ENCODE data around the gene CXCR3. TPM values are rescaled to one million over a fixed set of nuclear protein-coding genes. Genes with fewer than 3 reads are reported as not detected.

Gene CXCR3
- total RNA-seq, 4 donors from 2014 or later: 4.4 to 9.2 (median 8.4) TPM; not detected in 1

- Histone ChIP-seq H3K4me1 (no peaks in the 10 kb centered on the region), H3K9me3 (no peaks in the 10 kb centered on the region), H3K27ac (no peak overlapping the region), H3K36me3 (peaks cover 0 to 4% (median 0%) of the 10 kb centered on the region in 3 donors), H3K27me3 (no peaks in the 10 kb centered on the region), H3K4me3 (no peak overlapping the region)
- TF ChIP-seq POLR2A (IDR thresholded peaks at IDR 0.05): no peak
- no peak for TF ChIP-seq CTCF (IDR thresholded peaks at IDR 0.05)
- no peak for DNase-seq
Observed at GRCh38 chrX:71581210-71581609, 37.1 kb downstream of the CXCR3 start.

GRCh38 chrX:71579990-71580380 is 38.3 kb downstream of the CXCR3 start:
- TF ChIP-seq CTCF (IDR thresholded peaks at IDR 0.05): no peak
- no peak for TF ChIP-seq POLR2A (IDR thresholded peaks at IDR 0.05)
- Histone ChIP-seq H3K4me1 (no peaks in the 10 kb centered on the region), H3K9me3 (no peaks in the 10 kb centered on the region), H3K27me3 (no peaks in the 10 kb centered on the region), H3K27ac (no peak overlapping the region), H3K4me3 (no peak overlapping the region), H3K36me3 (peaks cover 0 to 10% (median 0%) of the 10 kb centered on the region in 3 donors)
- no peak for DNase-seq

- DNase-seq: no peak
- Histone ChIP-seq H3K4me3 (no peak overlapping the region), H3K27ac (no peak overlapping the region), H3K9me3 (no peaks in the 10 kb centered on the region), H3K4me1 (no peaks in the 10 kb centered on the region), H3K27me3 (no peaks in the 10 kb centered on the region), H3K36me3 (peaks cover 0 to 16% (median 0%) of the 10 kb centered on the region in 3 donors)
- no peak for TF ChIP-seq CTCF (IDR thresholded peaks at IDR 0.05)
- TF ChIP-seq POLR2A (IDR thresholded peaks at IDR 0.05): no peak
Observed at GRCh38 chrX:71579136-71579989, 38.9 kb downstream of the CXCR3 start.

GRCh38 chrX:71578253-71579135 is 39.8 kb downstream of the CXCR3 start, which contains the start of gene GCNA:
Gene GCNA (plus strand): TSS chrX:71578437. CDS start chrX:71580822, 2,385 bp downstream.
- Histone ChIP-seq H3K9me3 (no peaks in the 10 kb centered on the region), H3K27ac (no peak within 1 kb of the TSS), H3K4me1 (no peaks in the 10 kb centered on the region), H3K36me3 (peaks cover 0 to 25% (median 0%) of the 10 kb centered on the region in 3 donors), H3K27me3 (no peaks in the 10 kb centered on the region), H3K4me3 (no peak within 1 kb of the TSS)
- no peak for DNase-seq
- TF ChIP-seq CTCF (IDR thresholded peaks at IDR 0.05) (no peak), POLR2A (IDR thresholded peaks at IDR 0.05) (no peak)

- Histone ChIP-seq H3K9me3 (no peaks in the 10 kb centered on the region), H3K36me3 (peaks cover 0 to 31% (median 0%) of the 10 kb centered on the region in 3 donors), H3K27me3 (no peaks in the 10 kb centered on the region), H3K4me1 (no peaks in the 10 kb centered on the region), H3K27ac (no peak overlapping the region), H3K4me3 (no peak overlapping the region)
- no peak for DNase-seq
- TF ChIP-seq CTCF (IDR thresholded peaks at IDR 0.05) (no peak), POLR2A (IDR thresholded peaks at IDR 0.05) (no peak)
Observed at GRCh38 chrX:71577682-71578081, 40.6 kb downstream of the CXCR3 start.

Data from Peyer's patch (tissue), 4 donors.